OCI-LY1 (cell line): Measurements from ENCODE around the gene CUTA.

ENCODE experiments used
- CTCF ChIP-seq: fragments of 200-600 bp; sonication (generic), shearing (Covaris generic); IDR thresholded peaks from 2 replicates; pipeline ENCODE4 v1.5.1; 2017; ENCODE audit warnings: mild to moderate bottlenecking, antibody characterized with exemption, low read length, moderate library complexity, mixed read lengths
- EZH2 ChIP-seq: fragments of 200-600 bp; sonication (generic), shearing (Covaris generic); IDR thresholded peaks from 2 replicates; pipeline ENCODE4 v1.8.0; 2017; ENCODE audit warnings: borderline replicate concordance, mixed run types, mild to moderate bottlenecking, antibody characterized with exemption, low read length, moderate library complexity, mixed read lengths

GRCh38 chr6:33430334-33430733 lies 12.4 kb upstream of the CUTA start:
- TF ChIP-seq EZH2, result no peak
- TF ChIP-seq CTCF, result no peak
